ENCODE data around the gene TNPO2. TPM values are rescaled to one million over a fixed set of nuclear protein-coding genes. Genes with fewer than 3 reads are reported as not detected.

TNPO2 gene
- total RNA-seq, 2 donors from 2014 or later: 46.7 to 65.5 TPM

- no peaks in the 10 kb centered on the region for H3K36me3 ChIP-seq
- no peak overlapping the region for H3K4me3 ChIP-seq
- no peak overlapping the region for H3K27ac ChIP-seq
- DNase-seq: no peak
- no peaks in the 10 kb centered on the region for H3K27me3 ChIP-seq
- H3K9ac ChIP-seq (ENCODE audit: low read depth in 2 of 2, low read length in 2 of 2): no peak overlapping the region
- intact Hi-C loops (cut with DNase I): no loop called here
- TF ChIP-seq, protein P1, sequence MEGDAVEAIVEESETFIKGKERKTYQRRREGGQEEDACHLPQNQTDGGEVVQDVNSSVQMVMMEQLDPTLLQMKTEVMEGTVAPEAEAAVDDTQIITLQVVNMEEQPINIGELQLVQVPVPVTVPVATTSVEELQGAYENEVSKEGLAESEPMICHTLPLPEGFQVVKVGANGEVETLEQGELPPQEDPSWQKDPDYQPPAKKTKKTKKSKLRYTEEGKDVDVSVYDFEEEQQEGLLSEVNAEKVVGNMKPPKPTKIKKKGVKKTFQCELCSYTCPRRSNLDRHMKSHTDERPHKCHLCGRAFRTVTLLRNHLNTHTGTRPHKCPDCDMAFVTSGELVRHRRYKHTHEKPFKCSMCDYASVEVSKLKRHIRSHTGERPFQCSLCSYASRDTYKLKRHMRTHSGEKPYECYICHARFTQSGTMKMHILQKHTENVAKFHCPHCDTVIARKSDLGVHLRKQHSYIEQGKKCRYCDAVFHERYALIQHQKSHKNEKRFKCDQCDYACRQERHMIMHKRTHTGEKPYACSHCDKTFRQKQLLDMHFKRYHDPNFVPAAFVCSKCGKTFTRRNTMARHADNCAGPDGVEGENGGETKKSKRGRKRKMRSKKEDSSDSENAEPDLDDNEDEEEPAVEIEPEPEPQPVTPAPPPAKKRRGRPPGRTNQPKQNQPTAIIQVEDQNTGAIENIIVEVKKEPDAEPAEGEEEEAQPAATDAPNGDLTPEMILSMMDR (IDR thresholded peaks at IDR 0.05): no peak
- no peaks in the 10 kb centered on the region for H3K9me3 ChIP-seq
- peaks cover 3% of the 10 kb centered on the region for H3K4me1 ChIP-seq
Observed at GRCh38 chr19:12652219-12652618, 71.5 kb downstream of the TNPO2 start.

DNA sequence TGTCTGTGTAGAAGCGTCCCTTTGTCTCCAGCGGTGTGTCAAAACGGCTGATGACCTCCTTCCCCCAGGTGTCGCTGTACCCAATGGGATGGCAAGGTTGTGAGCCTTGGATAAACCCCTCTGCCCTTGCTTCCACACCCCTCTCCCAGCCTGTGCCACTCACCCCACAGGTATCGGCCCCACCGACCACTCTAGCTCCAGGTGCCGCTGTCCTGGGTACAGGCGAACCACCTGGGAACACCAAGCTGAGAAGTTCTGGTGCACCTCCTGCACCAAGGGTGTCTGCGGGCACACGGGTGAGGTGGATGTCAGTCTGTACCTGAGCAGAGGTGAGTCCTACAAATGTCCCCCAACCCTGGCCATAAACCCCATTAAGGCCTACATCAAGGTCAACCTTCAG, 73.8 kb downstream of the TNPO2 start:
- no peak for DNase-seq

More for the DNA sequence above, 73.8 kb downstream of the TNPO2 start:
- no peak overlapping the region for H3K9ac ChIP-seq (ENCODE audit: low read depth in 2 of 2, low read length in 2 of 2)
- intact Hi-C loops (cut with DNase I): no loop called here
- no peak overlapping the region for H3K4me3 ChIP-seq
- TF ChIP-seq, protein P1 (IDR thresholded peaks at IDR 0.05): no peak
- H3K9me3 ChIP-seq: no peaks in the 10 kb centered on the region
- H3K36me3 ChIP-seq: no peaks in the 10 kb centered on the region
- peaks cover 3% of the 10 kb centered on the region for H3K4me1 ChIP-seq
- H3K27me3 ChIP-seq: no peaks in the 10 kb centered on the region
- H3K27ac ChIP-seq: no peak overlapping the region

Other genes starting within 250 kb of the TNPO2 start
- gene ZNF709, start 239.1 kb downstream of the TNPO2 start, total RNA-seq: 1 to 10 TPM; 1.3 to 2.0 TPM
- 10 to 100 TPM; 14.8 to 17.4 TPM for gene ZNF564, start 172.4 kb downstream of the TNPO2 start, total RNA-seq
- gene ZNF490, start 113.1 kb downstream of the TNPO2 start, total RNA-seq: 1 to 10 TPM; 6.2 to 7.5 TPM
- 10 to 100 TPM; 17.9 to 20.5 TPM for gene ZNF791, start 113.0 kb downstream of the TNPO2 start, total RNA-seq
- 10 to 100 TPM; 51.7 to 67.4 TPM for gene MAN2B1, start 57.2 kb downstream of the TNPO2 start, total RNA-seq
- gene WDR83, start 57.1 kb downstream of the TNPO2 start, total RNA-seq: 10 to 100 TPM in 1 of 2 donors, 1 to 10 TPM in 1; 7.3 to 17.9 TPM
- 10 to 100 TPM; 66.2 to 87.5 TPM for gene DHPS, start 42.1 kb downstream of the TNPO2 start, total RNA-seq
- not detected for gene GNG14, start 35.9 kb downstream of the TNPO2 start, total RNA-seq
- gene FBXW9, start 27.3 kb downstream of the TNPO2 start, total RNA-seq: 10 to 100 TPM in 1 of 2 donors, 1 to 10 TPM in 1; 6.5 to 10.3 TPM
- gene TRIR, start 10.8 kb upstream of the TNPO2 start, total RNA-seq: 100 to 1,000 TPM; 130 to 217 TPM
- gene GET3, start 13.6 kb upstream of the TNPO2 start, total RNA-seq: 10 to 100 TPM; 53.6 to 77.2 TPM
- gene BEST2, start 27.9 kb upstream of the TNPO2 start, total RNA-seq: 10 to 100 TPM; 12.1 to 22.6 TPM
- 10 to 100 TPM; 54.8 to 72.0 TPM for gene HOOK2, start 51.6 kb upstream of the TNPO2 start, total RNA-seq
- 100 to 1,000 TPM; 113 to 173 TPM for gene JUNB, start 67.6 kb upstream of the TNPO2 start, total RNA-seq
- gene PRDX2, start 77.9 kb upstream of the TNPO2 start, total RNA-seq: 100 to 1,000 TPM; 347 to 417 TPM
- gene THSD8, start 78.1 kb upstream of the TNPO2 start, total RNA-seq: 10 to 100 TPM in 1 of 2 donors, 1 to 10 TPM in 1; 6.5 to 18.5 TPM
- gene RNASEH2A, start 82.7 kb upstream of the TNPO2 start, total RNA-seq: 10 to 100 TPM in 1 of 2 donors, 1 to 10 TPM in 1; 8.8 to 44.8 TPM
- under 1 TPM in 1 of 2 donors, not detected in 1; 0.35 TPM for gene RTBDN, start 110.6 kb upstream of the TNPO2 start, total RNA-seq
- 1 to 10 TPM in 1 of 2 donors, under 1 TPM in 1; 0.42 to 1.4 TPM for gene MAST1, start 114.6 kb upstream of the TNPO2 start, total RNA-seq
- 10 to 100 TPM; 29.0 to 33.5 TPM for gene DNASE2, start 157.5 kb upstream of the TNPO2 start, total RNA-seq
- under 1 TPM in 1 of 2 donors, not detected in 1; 0.25 TPM for gene KLF1, start 163.3 kb upstream of the TNPO2 start, total RNA-seq
- gene GCDH, start 167.2 kb upstream of the TNPO2 start, total RNA-seq: 10 to 100 TPM; 21.1 to 39.2 TPM
- under 1 TPM in 1 of 2 donors, not detected in 1; 0.32 TPM for gene SYCE2, start 195.4 kb upstream of the TNPO2 start, total RNA-seq
- 100 to 1,000 TPM in 1 of 2 donors, 10 to 100 TPM in 1; 46.9 to 111 TPM for gene FARSA, start 209.8 kb upstream of the TNPO2 start, total RNA-seq
- 1,000 to 10,000 TPM in 1 of 2 donors, 100 to 1,000 TPM in 1; 682 to 1,848 TPM for gene CALR, start 214.7 kb upstream of the TNPO2 start, total RNA-seq
- gene RAD23A, start 221.9 kb upstream of the TNPO2 start, total RNA-seq: 100 to 1,000 TPM in 1 of 2 donors, 10 to 100 TPM in 1; 78.5 to 121 TPM
- gene GADD45GIP1, start 233.3 kb upstream of the TNPO2 start, total RNA-seq: 10 to 100 TPM; 16.1 to 41.9 TPM
- gene DAND5, start 245.6 kb upstream of the TNPO2 start, total RNA-seq: under 1 TPM; 0.19 to 0.27 TPM

All from colonic mucosa (tissue), 4 donors.